A172 (cell line): Measurements from ENCODE around the gene ST8SIA5. TPM values are rescaled to one million over a fixed set of nuclear protein-coding genes. Genes with fewer than 3 reads are reported as not detected.
"Not testable (repeated sequence)": the region's sequence is repeated elsewhere in the genome, so short reads cannot be mapped to it uniquely, and the experiment has no call there.

Experiments used
- DNase-seq: peaks from one replicate; pipeline ENCODE4 v3.0.0-alpha.2; 2015; ENCODE audit warnings: low spot score
- total RNA-seq: library from RNA; depleted of rRNA; stranded (reverse); fragments of >200 nt; shearing (Covaris generic); gene quantifications from 2 replicates; pipeline ENCODE4 v1.2.3, GENCODE V29; 2014; rRNA removed

Gene ST8SIA5
- not detected in 2 replicates for total RNA-seq

GRCh38 chr18:46756559-46757201 lies at the start of gene ST8SIA5:
Gene ST8SIA5, minus strand, starts transcription at chr18:46757053. Its CDS starts 545 bp downstream, at chr18:46756508.
- no peak for DNase-seq

GRCh38 chr18:46795945-46796344 lies 39.1 kb upstream of the ST8SIA5 start:
- DNase-seq, result not testable (repeated sequence)

GRCh38 chr18:46794607-46795006 lies 37.8 kb upstream of the ST8SIA5 start:
- no peak for DNase-seq

GRCh38 chr18:46793565-46793964 lies 36.7 kb upstream of the ST8SIA5 start:
- no peak for DNase-seq

GRCh38 chr18:46789088-46789487 lies 32.2 kb upstream of the ST8SIA5 start:
- DNase-seq, result no peak

- no peak for DNase-seq
These were observed 30.8 kb upstream of the ST8SIA5 start for GRCh38 chr18:46787674-46788073.

GRCh38 chr18:46772357-46772756 lies 15.5 kb upstream of the ST8SIA5 start:
- no peak for DNase-seq

- DNase-seq, result no peak
These were observed 14.3 kb upstream of the ST8SIA5 start for GRCh38 chr18:46771141-46771540.

GRCh38 chr18:46770708-46771107 lies 13.9 kb upstream of the ST8SIA5 start:
- DNase-seq, result no peak

- no peak for DNase-seq
These were observed 11.5 kb upstream of the ST8SIA5 start for GRCh38 chr18:46768166-46768921.

GRCh38 chr18:46767217-46767616 lies 10.4 kb upstream of the ST8SIA5 start:
- DNase-seq, result no peak

GRCh38 chr18:46764586-46764985 lies 7.7 kb upstream of the ST8SIA5 start:
- DNase-seq, result no peak

GRCh38 chr18:46761059-46761769 lies 4.4 kb upstream of the ST8SIA5 start:
- DNase-seq, result no peak

GRCh38 chr18:46759890-46760289 lies 3.0 kb upstream of the ST8SIA5 start:
- DNase-seq, result no peak

- DNase-seq, result no peak
These were observed 761 bp downstream of the ST8SIA5 start for GRCh38 chr18:46756025-46756558.

- no peak for DNase-seq
These were observed 1.4 kb downstream of the ST8SIA5 start for GRCh38 chr18:46755315-46756024.

GRCh38 chr18:46754661-46755292 lies 2.1 kb downstream of the ST8SIA5 start:
- DNase-seq, result no peak

- DNase-seq, result no peak
These were observed 2.7 kb downstream of the ST8SIA5 start for GRCh38 chr18:46754188-46754587.

GRCh38 chr18:46751882-46752281 lies 5.0 kb downstream of the ST8SIA5 start:
- DNase-seq, result no peak

GRCh38 chr18:46750626-46751025 lies 6.2 kb downstream of the ST8SIA5 start:
- no peak for DNase-seq

- DNase-seq, result no peak
These were observed 8.4 kb downstream of the ST8SIA5 start for GRCh38 chr18:46748466-46748865.
